Subcutaneous abdominal adipose tissue (tissue), 5 donors: ENCODE results near the gene ROPN1B.
"Not testable (repeated sequence)": the region's sequence is repeated elsewhere in the genome, so short reads cannot be mapped to it uniquely, and the experiment has no call there.

Experiments
- H3K27ac ChIP-seq: one replicate; pipeline ENCODE4 v1.7.0; 2013; ENCODE audit warnings: low read depth, mild to moderate bottlenecking, inconsistent platforms, low read length, moderate library complexity
- H3K27me3 ChIP-seq, 5 donors: one replicate each; pipeline ENCODE4 v1.7.0; 2013; ENCODE audit warnings: low read length in 5 of 5, inconsistent platforms in 1 of 5; ENCODE audit not compliant: control insufficient read depth in 5 of 5, insufficient read depth in 4 of 5
- H3K36me3 ChIP-seq, 5 donors: one replicate each; pipeline ENCODE4 v1.7.0; 2013; ENCODE audit warnings: low read length in 5 of 5; ENCODE audit not compliant: control insufficient read depth in 5 of 5, insufficient read depth in 5 of 5
- H3K4me1 ChIP-seq, 5 donors: one replicate each; pipeline ENCODE4 v1.7.0; 2013; ENCODE audit warnings: low read length in 5 of 5, mild to moderate bottlenecking in 3 of 5, moderate library complexity in 1 of 5; ENCODE audit not compliant: control insufficient read depth in 5 of 5, insufficient read depth in 5 of 5
- H3K4me3 ChIP-seq, 5 donors: one replicate each; pipeline ENCODE4 v1.7.0; 2013; ENCODE audit warnings: low read length in 5 of 5, low read depth in 1 of 5
- H3K9ac ChIP-seq, 5 donors: one replicate each; pipeline ENCODE4 v1.7.0; 2013; ENCODE audit warnings: low read length in 5 of 5, mild to moderate bottlenecking in 4 of 5, moderate library complexity in 3 of 5
- H3K9me3 ChIP-seq, 5 donors: one replicate each; pipeline ENCODE4 v1.7.0; 2013; ENCODE audit warnings: low read length in 5 of 5; ENCODE audit not compliant: control insufficient read depth in 5 of 5
- donor health status: healthy.
- donor health status: healthy.
- donor health status: healthy.
- donor health status: healthy.
- donor health status: healthy.

The ROPN1B gene

DNA sequence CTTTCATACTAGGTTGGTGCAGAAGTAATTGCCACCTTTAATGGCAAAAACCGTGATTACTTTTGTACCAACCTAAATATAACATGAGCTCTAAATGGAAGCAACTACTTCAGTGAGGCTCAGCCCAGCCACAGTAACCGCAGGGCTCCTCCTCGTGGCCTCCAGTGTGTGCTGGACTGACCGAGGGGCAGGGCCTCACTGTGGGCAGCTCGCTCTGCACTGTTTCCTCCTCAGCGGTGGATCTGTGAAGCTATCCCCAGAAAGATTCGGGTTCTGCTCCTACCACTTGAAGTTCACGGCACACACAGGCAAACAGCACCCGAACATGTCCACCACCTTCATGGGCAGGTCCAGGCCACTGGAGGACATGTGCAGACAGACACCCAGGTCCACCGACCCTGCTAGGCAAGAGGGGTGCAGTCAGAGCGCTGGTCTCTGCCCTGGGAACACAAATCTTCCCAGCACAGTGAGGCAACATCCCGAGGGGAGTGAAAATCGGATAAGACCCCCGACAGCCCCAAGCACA lies 37.6 kb upstream of the ROPN1B start:
- not testable (repeated sequence) for H3K4me1 ChIP-seq, H3K27ac ChIP-seq, H3K27me3 ChIP-seq, H3K9ac ChIP-seq, H3K4me3 ChIP-seq, H3K36me3 ChIP-seq, H3K9me3 ChIP-seq

DNA sequence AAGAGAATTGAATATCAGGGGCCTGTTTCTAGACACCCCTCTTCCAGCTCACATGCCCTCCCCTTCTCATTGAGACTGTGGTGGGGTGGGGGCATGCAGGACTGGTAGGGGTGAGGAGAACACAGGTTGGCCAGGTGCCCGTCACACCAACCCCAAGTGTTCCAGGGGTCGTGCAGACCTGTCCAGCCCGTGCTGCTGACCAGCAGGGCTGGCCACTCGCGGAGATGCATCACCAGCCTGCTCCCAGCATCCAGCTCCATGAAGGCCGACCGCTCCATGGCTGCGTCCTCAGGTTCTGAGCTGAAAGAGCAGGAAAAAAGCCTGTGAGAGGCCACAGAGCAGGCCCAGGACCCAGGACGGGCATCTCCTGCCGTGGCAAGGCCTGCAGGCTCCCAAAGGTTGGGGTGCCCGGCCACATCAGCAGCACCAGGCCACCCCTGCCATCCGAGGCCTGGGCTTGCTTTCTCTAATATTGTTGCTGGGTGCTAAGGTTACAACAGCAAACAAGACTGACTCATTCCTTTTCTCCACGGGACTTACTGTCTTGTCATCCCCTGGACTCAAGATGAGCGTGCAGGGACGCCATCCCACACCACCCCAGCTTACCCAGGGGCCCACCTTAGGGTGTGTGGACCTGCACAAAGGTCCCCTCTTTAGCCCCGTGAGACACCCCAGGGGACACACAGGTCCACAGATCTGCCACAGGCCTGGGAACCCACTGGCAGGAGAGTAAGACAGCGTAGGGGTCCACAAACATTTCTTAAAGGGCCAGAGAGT lies 35.4 kb upstream of the ROPN1B start:
- H3K36me3 ChIP-seq, H3K27ac ChIP-seq, H3K9me3 ChIP-seq, H3K4me1 ChIP-seq, H3K9ac ChIP-seq, H3K4me3 ChIP-seq, H3K27me3 ChIP-seq: not testable (repeated sequence)

DNA sequence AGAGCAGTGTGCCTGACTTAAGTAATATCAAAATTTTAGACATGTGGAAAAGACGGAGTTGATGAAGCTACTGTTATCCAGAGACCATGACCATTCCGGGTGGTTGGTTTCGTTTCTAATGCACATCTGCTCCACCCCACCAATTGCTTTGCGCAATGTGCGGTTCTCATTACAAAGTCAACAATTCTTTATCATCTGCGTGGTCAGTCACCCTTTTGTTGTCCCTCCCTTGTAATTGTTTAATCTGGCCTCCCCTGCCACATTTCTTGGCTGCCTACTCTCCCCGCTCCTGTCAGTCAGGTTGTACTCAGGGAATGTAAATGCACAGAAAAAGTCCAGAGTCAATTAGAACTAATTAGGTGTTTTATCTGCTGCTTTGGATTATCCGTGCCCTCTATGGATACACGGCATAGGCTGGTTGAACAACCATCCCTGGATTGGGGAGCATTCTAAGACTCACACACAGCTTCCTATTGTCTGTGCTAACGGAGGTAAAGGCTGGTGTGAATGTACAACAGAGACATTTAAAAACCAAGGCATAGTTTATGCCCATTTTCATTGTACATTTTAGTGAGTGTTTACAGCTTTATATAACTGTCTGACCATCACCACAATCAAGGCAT lies 33.6 kb upstream of the ROPN1B start:
- not testable (repeated sequence) for H3K27me3 ChIP-seq, H3K4me3 ChIP-seq, H3K9ac ChIP-seq, H3K27ac ChIP-seq, H3K9me3 ChIP-seq, H3K36me3 ChIP-seq, H3K4me1 ChIP-seq

DNA sequence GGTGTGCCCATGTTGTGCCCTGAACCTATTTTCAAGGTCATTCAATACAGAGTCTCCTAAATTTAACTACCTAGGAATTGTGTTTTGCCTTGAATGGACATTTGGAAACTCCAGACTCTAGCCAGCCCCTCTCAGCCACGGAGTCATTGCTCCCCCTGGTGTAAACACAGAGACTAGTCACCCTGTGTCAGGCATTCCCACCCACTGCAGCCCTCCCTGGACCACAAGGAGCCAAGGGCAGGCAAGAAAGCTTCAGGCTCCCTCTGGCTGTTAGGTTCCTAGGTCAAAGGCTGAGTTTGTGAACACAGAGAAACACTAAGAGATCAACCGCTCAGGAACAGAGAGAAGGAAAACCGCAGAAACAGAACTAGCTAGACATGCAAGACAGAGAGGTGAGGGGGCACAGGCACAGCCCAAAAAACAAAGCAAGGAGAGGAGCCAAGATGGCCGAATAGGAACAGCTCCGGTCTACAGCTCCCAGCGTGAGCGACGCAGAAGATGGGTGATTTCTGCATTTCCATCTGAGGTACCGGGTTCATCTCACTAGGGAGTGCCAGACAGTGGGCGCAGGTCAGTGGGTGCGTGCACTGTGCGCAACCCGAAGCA lies 32.7 kb upstream of the ROPN1B start:
- H3K36me3 ChIP-seq, H3K4me1 ChIP-seq, H3K9ac ChIP-seq, H3K4me3 ChIP-seq, H3K9me3 ChIP-seq, H3K27me3 ChIP-seq, H3K27ac ChIP-seq: not testable (repeated sequence)

DNA sequence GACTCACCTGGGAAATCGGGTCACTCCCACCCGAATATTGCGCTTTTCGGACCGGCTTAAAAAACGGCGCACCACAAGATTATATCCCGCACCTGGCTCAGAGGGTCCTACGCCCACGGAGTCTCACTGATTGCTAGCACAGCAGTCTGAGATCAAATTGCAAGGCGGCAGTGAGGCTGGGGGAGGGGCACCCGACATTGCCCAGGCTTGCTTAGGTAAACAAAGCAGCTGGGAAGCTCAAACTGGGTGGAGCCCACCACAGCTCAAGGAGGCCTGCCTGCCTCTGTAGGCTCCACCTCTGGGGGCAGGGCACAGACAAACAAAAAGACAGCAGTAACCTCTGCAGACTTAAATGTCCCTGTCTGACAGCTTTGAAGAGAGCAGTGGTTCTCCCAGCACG lies 32.1 kb upstream of the ROPN1B start:
- not testable (repeated sequence) for H3K9me3 ChIP-seq, H3K36me3 ChIP-seq, H3K4me3 ChIP-seq, H3K9ac ChIP-seq, H3K27me3 ChIP-seq, H3K4me1 ChIP-seq, H3K27ac ChIP-seq

DNA sequence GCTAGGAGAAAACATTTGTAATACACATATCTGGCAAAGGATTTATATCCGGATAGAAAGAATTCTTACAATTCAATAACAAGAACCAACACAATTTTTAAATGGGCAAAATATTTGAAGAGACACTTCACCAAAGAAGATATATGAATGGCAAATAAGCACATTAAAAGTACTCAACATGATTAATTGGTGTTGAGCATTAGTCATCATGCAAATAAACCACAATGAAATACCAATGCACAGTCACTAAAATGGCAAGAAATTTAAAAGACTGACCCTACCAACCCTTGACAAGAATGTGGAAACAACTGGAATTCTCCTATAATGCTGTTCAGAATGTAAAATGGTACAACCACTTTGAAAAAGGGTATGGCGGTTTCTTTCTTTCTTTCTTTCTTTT lies 21.2 kb upstream of the ROPN1B start:
- H3K4me1 ChIP-seq, H3K36me3 ChIP-seq, H3K27ac ChIP-seq, H3K9ac ChIP-seq, H3K9me3 ChIP-seq, H3K27me3 ChIP-seq, H3K4me3 ChIP-seq: not testable (repeated sequence)

DNA sequence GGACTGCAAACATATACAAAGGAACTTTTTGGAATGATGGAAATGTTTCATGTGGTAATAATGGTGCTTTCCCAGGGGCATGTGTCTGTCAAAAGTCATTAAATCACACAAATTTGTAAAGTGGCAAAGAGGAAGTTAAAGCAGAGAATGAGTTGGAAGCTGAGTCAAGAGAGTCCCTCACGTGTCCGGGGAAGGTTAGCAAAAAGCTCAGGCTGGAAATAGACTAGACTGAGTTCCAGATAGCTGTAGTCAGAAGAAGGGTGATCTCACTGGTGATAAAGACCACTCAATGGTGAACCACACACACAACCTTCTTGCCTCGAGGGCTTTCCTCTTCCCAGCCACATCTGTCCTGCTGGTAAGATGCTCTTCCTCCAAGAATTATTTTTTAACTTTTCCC lies 20.1 kb upstream of the ROPN1B start:
- not testable (repeated sequence) for H3K36me3 ChIP-seq, H3K9me3 ChIP-seq, H3K4me1 ChIP-seq, H3K27ac ChIP-seq, H3K9ac ChIP-seq, H3K27me3 ChIP-seq, H3K4me3 ChIP-seq

DNA sequence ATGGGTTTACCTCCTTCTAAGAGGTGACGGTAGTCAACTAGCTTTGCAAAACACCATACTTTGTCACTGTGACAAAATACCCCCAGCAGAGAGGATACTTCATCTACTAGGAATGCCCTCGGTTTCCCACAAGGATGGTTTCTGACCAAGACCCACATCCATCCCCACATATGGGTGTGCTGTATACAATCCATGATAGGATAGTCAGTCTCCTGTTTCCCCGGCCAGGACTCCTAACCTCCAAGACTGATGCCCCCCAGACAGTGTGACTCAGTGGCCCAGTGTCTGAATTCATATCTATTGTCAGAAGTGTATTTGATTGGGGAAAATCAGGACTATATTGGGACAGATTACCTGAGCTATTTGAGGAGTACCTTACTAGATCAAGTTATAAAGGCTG lies 17.8 kb upstream of the ROPN1B start:
- not testable (repeated sequence) for H3K36me3 ChIP-seq, H3K4me1 ChIP-seq, H3K9ac ChIP-seq, H3K27ac ChIP-seq, H3K27me3 ChIP-seq, H3K9me3 ChIP-seq, H3K4me3 ChIP-seq

DNA sequence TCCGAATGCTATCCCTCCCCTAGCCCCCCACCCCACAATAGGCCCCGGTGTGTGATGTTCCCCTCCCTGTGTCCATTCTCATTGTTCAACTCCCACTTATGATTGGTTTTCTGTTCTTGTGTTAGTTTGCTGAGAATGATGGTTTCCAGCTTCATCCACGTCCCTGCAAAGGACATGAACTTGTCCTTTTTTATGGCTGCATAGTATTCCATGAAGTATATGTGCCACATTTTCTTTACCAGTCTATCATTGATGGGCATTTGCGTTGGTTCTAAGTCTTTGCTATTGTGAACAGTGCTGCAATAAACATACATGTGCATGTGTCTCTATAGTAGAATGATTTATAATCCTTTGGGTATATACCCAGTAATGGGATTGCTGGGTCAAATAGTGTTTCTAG lies 12.0 kb upstream of the ROPN1B start:
- not testable (repeated sequence) for H3K4me3 ChIP-seq, H3K9me3 ChIP-seq, H3K36me3 ChIP-seq, H3K27ac ChIP-seq, H3K9ac ChIP-seq, H3K4me1 ChIP-seq
- peaks cover 6 to 20% (median 17%) of the 10 kb centered on the region in 5 donors for H3K27me3 ChIP-seq

DNA sequence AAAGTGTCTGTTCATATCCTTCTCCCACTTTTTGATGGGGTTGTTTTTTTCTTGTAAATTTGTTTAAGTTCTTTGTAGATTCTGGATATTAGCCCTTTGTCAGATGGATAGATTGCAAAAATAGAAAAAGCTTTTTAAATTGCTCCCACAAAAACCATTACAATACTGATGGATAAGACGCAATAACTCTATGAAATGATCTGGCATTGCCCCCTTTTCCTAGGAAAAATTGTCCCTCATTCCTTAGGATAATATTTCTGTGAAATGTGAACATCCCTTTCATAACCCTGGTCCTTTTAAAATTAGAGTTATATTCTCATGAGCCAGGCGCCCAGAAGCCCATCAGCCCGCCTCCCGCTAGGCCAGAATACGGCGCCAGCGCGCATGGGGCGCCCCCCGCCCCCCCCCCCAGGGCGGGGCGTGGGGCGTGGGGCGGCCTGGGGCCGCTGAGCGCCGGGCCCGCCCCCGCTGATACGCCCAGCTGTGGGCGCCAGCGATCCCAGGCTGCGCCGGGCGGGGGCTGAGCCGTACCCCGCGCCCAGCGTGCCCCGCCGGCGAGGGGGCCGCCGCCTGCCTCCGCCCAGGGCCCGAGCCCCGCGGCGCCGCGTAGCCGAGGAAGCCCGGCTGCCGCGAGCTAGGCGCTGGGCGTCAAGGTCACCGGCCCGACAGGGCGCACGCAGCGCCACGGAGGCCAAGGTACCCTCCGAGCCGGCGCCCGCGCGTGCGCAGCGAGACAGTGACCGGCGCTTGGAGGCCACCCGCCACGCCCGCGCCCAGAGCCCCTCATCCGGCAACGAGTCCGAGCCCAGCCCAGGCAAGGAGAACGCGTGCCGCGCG lies 11.1 kb upstream of the ROPN1B start:
- no peaks in the 10 kb centered on the region for H3K36me3 ChIP-seq
- H3K4me3 ChIP-seq = no peak overlapping the region
- peaks cover 8 to 21% (median 17%) of the 10 kb centered on the region in 5 donors for H3K27me3 ChIP-seq
- H3K9me3 ChIP-seq = no peaks in the 10 kb centered on the region
- no peaks in the 10 kb centered on the region for H3K4me1 ChIP-seq
- no peak overlapping the region for H3K27ac ChIP-seq
- H3K9ac ChIP-seq = no peak overlapping the region
